Thyroid gland (tissue), 4 donors: ENCODE data around the gene MPG.

Source experiments
- CTCF ChIP-seq, 6 experiments: fragments of 200-600 bp in 3 of 6; fragments of 450-650 bp in 3 of 6; sonication (generic) in 3 of 6; IDR thresholded peaks; one replicate each; pipeline ENCODE4 v1.5.1; 2016 to 2019; ENCODE audit warnings: antibody characterized with exemption in 6 of 6, mild to moderate bottlenecking in 2 of 6, inconsistent platforms in 1 of 6, moderate library complexity in 1 of 6
- POLR2A ChIP-seq, 2 donors: fragments of 450-650 bp; IDR thresholded peaks; one replicate each; pipeline ENCODE4 v1.6.1; 2017; ENCODE audit warnings: antibody characterized with exemption in 2 of 2, mild to moderate bottlenecking in 2 of 2, moderate library complexity in 1 of 2

- TF ChIP-seq CTCF (IDR thresholded peaks at IDR 0.05), result no peak
- no peak for TF ChIP-seq POLR2A (IDR thresholded peaks at IDR 0.05)
These were observed 14.6 kb upstream of the MPG start for GRCh38 chr16:63466-63865.
